ENCODE measurements around the gene CYP27A1.

CYP27A1 gene

GRCh38 chr2:218773881-218774280 lies 8.1 kb upstream of the CYP27A1 start:
- in situ Hi-C loops (cut with MboI; ENCODE audit: low pct_unique_long_range_greater_than_20kb, low sequenced_read_pairs, unreplicated experiment): no loop called here
- no peak for TF ChIP-seq CTCF (IDR thresholded peaks at IDR 0.05; ENCODE audit: extremely low read depth, insufficient read depth, missing control alignments)
- DNase-seq (ENCODE audit: low spot score): no peak

- TF ChIP-seq CTCF (IDR thresholded peaks at IDR 0.05; ENCODE audit: extremely low read depth, insufficient read depth, missing control alignments): no peak
- DNase-seq (ENCODE audit: low spot score): no peak
- in situ Hi-C loops (cut with MboI; ENCODE audit: low pct_unique_long_range_greater_than_20kb, low sequenced_read_pairs, unreplicated experiment): no loop called here
These were observed 5.5 kb upstream of the CYP27A1 start for GRCh38 chr2:218776488-218776887.

- DNase-seq (ENCODE audit: low spot score): no peak
- in situ Hi-C loops (cut with MboI; ENCODE audit: low pct_unique_long_range_greater_than_20kb, low sequenced_read_pairs, unreplicated experiment): no loop called here
- TF ChIP-seq CTCF (IDR thresholded peaks at IDR 0.05; ENCODE audit: extremely low read depth, insufficient read depth, missing control alignments): no peak
These were observed 4.5 kb upstream of the CYP27A1 start for GRCh38 chr2:218777276-218777990.

- peak; percentile 38 for DNase-seq (ENCODE audit: low spot score)
- in situ Hi-C loops (cut with MboI; ENCODE audit: low pct_unique_long_range_greater_than_20kb, low sequenced_read_pairs, unreplicated experiment): no loop called here
- TF ChIP-seq CTCF (IDR thresholded peaks at IDR 0.05; ENCODE audit: extremely low read depth, insufficient read depth, missing control alignments): no peak
These were observed 1.9 kb upstream of the CYP27A1 start for GRCh38 chr2:218780046-218780445.

- DNase-seq (ENCODE audit: low spot score): peak; percentile 28
- in situ Hi-C loops (cut with MboI; ENCODE audit: low pct_unique_long_range_greater_than_20kb, low sequenced_read_pairs, unreplicated experiment): no loop called here
- no peak for TF ChIP-seq CTCF (IDR thresholded peaks at IDR 0.05; ENCODE audit: extremely low read depth, insufficient read depth, missing control alignments)
These were observed 876 bp upstream of the CYP27A1 start for GRCh38 chr2:218780851-218781690.

- no peak for TF ChIP-seq CTCF (IDR thresholded peaks at IDR 0.05; ENCODE audit: extremely low read depth, insufficient read depth, missing control alignments)
- in situ Hi-C loops (cut with MboI; ENCODE audit: low pct_unique_long_range_greater_than_20kb, low sequenced_read_pairs, unreplicated experiment): no loop called here
- DNase-seq (ENCODE audit: low spot score): no peak
These were observed 539 bp downstream of the CYP27A1 start for GRCh38 chr2:218782528-218782844.
